GM20000 (cell line): ENCODE data around the gene R3HCC1L.

Experiments used
- DNase-seq: peaks from one replicate; pipeline ENCODE4 v3.0.0; 2012; ENCODE audit warnings: low spot score
- TF ChIP-seq, protein P1 (sequence below): IDR thresholded peaks from 2 replicates; pipeline ENCODE4 v1.5.1; 2012; ENCODE audit warnings: mild to moderate bottlenecking, control low read depth; ENCODE audit errors: extremely low read depth, missing control alignments

R3HCC1L gene

DNA sequence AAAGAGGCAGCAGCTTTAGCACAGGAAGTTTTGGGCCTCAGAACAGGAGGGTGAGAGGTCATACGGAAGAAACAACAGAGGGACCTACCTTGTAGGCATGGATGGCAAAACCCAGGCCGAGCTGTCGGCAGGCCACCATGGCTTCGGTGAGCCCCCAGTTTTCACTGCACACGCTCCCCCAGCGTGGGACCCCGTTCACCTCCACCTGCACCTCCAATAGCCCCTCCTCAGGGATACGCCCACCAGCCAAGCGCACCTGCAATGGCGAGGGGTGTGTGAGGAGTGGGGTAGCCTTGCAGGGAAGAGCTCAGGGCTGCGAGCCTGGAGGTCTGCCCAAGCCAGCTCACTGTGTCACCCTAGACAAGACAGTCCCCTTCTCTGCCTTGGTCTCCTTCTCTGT is 122.2 kb downstream of the R3HCC1L start:
- peak; percentile 4 for DNase-seq
- TF ChIP-seq, protein P1, sequence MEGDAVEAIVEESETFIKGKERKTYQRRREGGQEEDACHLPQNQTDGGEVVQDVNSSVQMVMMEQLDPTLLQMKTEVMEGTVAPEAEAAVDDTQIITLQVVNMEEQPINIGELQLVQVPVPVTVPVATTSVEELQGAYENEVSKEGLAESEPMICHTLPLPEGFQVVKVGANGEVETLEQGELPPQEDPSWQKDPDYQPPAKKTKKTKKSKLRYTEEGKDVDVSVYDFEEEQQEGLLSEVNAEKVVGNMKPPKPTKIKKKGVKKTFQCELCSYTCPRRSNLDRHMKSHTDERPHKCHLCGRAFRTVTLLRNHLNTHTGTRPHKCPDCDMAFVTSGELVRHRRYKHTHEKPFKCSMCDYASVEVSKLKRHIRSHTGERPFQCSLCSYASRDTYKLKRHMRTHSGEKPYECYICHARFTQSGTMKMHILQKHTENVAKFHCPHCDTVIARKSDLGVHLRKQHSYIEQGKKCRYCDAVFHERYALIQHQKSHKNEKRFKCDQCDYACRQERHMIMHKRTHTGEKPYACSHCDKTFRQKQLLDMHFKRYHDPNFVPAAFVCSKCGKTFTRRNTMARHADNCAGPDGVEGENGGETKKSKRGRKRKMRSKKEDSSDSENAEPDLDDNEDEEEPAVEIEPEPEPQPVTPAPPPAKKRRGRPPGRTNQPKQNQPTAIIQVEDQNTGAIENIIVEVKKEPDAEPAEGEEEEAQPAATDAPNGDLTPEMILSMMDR: no peak

DNA sequence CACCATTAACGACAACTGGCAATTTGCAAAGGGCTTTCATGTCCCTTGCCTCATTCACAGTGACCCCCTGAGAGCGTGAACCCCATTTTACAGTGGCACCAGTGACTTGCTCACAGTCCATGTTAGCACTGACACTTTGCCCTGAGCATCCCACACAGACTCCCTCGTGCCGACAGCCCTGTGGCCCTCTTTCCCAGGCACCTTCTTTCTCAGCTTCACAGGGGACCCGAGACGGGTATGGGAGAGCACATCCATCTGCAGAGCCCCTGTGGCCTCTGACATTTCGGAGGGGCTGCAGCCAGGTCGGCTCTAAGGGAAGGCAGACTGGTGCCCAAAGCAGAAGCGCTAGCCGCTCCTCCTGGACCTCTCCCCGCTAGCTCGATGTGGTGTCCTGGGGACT is 122.7 kb downstream of the R3HCC1L start:
- TF ChIP-seq, protein P1: no peak
- no peak for DNase-seq

DNA sequence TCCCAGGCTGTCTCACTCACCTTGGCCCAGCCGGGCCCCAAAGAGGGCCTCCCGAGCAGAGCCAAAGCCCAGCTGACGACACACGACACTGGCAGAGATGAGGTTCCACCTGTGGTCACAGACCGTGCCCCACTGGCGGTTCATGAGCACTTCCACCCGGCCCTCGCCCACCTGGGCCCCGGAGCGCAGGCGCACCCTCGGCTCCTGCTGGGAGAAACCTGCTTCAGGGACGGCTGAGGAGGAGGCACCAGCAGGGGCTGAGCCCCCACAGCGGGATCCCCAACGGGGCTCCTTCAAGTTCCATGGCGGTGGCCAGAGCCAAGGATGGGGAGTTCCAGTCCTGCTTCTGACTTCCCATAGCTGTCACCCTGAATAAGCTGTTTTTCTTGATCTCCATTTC is 123.5 kb downstream of the R3HCC1L start:
- TF ChIP-seq, protein P1: no peak

DNA sequence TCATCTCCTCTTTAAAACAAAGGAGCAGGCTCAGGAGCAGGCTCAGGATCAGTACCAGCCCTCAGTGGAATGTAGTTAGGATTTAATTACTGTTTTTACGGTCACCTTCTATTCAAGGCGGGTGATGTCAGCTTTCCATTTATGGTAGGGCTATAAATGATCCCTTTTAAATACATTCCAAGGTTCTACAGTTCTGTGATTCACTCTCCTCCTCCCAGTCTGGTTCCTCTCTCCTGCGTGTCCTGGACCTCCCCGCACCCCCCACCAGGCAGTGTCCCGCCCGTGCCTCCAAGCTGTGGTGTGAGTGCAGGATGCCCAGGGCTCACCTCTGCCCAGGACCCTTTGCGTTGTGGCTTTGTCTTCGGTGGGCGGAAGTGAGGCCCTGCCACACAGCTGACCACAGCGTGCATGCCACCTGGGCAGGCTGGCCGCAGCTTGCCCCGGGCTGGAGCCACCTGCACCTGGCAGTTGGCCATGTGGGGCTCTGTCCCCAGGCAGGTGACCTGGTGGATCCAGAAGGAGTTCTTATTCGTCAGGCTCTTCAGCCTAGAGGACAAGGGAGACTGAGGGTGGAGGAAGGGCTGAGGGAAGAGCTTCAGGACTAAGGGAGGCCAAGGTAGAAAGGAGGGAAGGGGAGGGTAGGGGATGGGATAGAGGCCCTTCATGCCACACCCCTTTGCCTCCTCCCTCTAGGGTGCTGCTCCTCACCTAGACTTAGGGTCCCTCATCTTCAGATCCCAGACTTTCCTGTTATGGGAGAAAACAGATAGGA is 124.4 kb downstream of the R3HCC1L start:
- TF ChIP-seq, protein P1: no peak
- peak; percentile 4 for DNase-seq

More for the DNA sequence above, 123.5 kb downstream of the R3HCC1L start:
- peak; percentile 6 for DNase-seq

DNA sequence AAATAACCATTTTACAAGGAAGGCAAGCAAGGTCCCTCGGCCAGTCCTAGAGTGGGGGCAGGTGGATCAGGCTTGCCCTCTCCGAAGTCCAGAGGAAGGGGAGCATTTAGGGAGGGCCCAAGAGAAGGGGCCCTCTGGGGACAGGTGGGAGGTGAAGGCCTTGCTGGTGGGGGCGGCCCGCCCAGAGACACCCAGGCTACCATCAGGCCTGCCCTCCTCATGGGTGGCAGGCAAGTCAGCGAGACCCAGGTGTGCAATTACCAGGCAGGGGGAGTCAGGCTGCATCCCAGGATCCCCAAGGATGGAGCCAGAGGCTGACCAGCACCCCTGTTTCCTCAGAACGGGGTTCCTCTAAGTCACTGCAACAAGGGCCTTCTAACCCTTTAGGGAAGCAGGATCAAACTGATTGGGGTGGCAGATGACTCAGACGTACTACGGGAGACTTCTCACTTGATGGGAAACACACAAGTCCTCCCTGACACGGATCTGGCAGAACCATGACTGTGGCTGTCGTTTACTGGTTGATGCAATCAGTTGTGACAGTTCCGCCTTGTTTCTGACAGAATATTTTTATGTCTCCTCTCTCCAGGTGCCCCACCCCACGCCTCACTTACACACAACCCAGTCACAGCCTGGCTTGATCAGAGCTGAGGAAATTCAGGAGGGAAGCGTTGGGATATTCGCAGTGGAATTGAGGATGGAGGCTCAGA is 125.3 kb downstream of the R3HCC1L start:
- peak; percentile 4 for DNase-seq
- TF ChIP-seq, protein P1: no peak

DNA sequence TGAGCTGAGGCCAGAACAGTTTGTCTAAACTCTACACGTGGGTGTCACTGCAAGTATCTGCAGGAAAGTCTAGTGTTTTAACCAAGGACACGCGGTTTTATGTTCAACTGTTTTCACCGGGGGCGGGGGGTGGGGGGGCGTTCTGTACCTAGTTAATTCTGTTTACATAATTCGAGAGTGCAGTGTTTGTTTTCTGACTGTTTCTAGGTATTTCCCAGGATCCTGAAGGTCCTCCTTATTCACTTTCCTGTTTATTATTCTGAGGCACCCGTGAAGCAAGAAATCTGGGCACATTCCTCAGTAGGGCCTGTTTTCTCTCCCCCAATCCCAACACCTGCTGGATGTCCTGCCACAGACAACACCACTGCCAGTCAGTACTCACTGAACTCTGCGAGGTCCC is 125.9 kb downstream of the R3HCC1L start:
- TF ChIP-seq, protein P1: no peak
- DNase-seq: no peak

DNA sequence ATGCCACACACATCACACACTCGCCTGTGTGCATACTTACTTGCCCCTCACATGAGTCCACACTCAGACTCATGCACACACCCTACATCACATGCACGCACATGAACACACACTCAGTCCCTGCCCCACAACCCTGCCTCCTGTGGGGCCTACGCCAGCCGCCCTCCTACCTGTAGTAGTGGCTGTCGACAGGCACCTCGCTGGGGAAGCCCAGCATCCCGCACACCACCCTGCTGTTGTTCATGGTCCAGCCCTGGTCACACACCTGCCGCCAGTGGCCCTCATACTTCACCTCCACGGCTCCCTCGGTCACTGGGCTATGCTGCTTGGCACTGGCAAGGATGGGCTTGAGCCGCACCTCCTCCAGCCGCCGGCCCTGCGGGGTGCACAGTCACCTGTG is 126.3 kb downstream of the R3HCC1L start:
- DNase-seq: no peak
- TF ChIP-seq, protein P1: no peak
